Activated CD8-positive, alpha-beta memory T cell treated with anti-CD3 and anti-CD28 coated beads, Interleukin-2, amount 50 U/mL, for 4 hours (primary cell): ENCODE measurements around the gene ADAMTS9.

Source experiments
- DNase-seq: peaks from one replicate; pipeline ENCODE4 v3.0.0-alpha.2; 2020

The ADAMTS9 gene

DNA sequence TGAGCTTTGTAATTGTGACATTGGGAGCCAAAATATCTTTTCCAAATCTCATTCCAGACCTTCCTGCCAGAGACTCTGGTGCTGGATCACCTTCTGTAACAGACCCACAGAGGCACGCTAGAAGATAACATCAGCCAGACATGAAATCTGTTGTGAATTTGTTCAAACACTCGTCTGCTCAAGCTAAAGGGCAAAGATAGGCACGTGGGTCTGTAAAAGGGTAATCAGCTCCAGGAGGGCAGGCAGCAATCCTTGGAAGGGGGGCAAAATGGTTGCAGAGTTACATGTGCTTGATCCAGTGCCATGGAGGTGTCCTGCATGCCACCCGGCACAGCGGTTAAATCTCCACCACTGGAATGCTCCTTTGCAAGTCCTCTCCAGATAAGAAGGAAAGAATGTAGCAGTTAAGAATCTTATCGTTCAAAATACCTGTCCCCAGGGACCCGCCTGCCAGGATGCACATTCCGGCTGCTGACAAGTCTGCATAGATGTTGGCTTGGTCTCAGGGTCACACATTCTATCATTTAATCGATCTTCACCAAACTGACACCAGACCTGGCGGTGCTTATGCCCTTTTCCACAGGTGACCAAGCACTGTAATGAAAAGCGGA lies 74.8 kb downstream of the ADAMTS9 start:
- no peak for DNase-seq

DNA sequence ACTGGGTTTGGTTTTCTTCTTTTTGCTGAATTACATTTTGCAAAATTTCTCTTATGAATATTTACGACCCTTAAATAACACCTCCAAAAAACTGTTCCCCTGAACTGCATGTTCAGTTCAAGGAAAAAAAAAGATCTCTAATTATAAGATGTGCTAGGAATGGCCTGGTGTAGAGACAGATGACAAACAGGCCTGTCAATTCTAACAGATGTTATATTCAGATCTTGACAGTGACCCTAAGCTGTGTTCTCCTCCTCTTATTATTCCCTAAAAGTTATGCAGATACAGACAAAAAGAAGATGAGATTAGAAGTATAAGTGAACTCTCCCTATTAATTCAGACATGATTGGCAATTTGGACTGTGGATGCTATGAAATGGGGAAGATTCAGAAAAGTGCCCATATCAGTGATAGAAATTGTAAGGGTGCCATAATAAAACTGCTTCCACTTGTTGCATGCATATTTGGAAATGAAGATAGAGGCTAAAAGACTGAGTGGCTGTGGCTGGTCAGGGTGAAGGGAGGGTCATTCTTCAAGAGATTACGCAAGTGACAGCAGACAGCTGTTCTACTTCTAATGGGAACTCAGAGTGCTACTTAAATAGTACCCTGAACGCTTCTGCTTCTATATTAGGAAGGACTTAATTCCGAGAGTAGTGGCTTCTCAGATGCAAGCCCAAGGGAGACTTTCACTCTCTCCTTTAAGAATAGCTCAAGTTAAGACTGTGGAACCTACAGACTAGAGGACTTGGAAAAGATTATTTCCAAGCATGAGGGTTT lies 75.5 kb downstream of the ADAMTS9 start:
- no peak for DNase-seq

DNA sequence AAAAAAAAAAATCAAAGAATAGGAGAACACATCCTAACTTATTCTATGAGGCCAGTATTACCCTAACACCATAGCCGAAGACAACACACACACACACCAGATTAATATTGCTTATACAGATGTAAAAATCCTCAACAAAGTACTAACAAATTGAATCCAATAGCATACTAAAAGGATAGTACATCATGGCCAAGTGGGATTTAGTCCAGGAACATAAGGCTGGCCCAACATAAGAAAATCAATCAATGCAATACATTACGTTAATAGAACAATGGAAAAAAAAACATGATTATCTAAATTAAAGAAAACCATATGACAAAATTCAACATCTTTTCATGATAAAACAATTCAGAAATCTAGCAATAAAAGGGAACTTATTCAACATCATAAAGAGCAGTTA lies 79.1 kb downstream of the ADAMTS9 start:
- no peak for DNase-seq

DNA sequence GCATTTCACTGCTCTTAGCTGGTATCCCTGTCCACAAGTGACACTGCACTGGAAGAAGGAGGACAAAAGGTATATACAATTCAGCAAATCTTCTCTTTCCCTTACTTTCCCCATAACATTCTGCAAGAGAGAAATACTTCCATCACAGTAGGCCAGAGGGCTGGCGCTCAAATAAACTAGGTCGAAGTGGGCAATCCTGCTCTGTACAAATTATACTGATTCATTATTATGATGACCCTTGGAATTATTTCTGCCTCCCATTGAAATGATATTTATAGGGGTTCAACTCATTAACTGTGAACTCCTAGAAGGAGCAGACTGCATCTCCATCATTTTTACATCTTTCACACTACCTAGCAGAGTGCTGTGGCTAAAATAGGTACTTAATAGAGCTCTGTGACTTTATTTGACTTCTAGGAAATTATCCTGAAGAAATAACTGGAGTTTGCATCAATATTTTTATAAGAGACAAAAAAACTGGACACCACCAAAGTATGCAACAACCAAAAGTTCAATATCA lies 80.7 kb downstream of the ADAMTS9 start:
- no peak for DNase-seq

DNA sequence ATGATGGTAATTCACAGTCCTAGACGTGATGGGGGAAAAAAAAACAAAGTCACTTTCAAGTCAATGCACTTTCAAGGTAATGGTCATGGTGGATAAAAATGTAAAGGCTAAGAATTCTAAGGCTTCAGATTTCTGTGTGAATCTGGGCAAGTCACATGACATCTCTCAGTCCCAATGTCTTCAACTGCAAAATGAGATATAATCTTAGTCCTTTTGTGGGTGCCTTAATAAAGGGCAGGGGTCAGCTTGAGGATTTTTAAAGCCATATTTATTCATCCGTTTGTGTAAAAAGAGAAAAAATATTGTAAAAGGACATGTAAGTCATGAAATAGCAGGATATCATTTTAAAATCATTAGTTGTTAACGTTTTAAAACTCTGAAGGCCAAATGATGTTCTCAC lies 83.5 kb downstream of the ADAMTS9 start:
- no peak for DNase-seq

DNA sequence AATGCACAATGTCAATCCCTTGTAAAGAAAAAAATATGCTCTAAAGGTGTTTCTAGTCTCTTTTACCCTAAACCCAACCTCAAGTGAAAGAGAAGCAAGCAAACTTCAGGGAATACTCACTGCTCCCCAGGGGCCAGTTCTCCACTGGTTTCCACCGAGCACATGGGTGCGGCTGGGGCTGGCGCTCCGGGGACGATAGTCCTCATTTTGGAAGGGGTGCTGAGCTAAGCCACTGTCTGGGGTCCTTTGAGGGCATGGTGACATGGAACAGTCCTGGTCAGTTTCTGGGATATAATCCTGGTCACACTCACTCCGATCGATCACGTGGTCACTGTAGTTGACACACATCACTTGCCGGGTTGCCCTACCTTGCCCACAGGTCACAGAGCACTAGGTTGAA lies 86.0 kb downstream of the ADAMTS9 start:
- DNase-seq = no peak

DNA sequence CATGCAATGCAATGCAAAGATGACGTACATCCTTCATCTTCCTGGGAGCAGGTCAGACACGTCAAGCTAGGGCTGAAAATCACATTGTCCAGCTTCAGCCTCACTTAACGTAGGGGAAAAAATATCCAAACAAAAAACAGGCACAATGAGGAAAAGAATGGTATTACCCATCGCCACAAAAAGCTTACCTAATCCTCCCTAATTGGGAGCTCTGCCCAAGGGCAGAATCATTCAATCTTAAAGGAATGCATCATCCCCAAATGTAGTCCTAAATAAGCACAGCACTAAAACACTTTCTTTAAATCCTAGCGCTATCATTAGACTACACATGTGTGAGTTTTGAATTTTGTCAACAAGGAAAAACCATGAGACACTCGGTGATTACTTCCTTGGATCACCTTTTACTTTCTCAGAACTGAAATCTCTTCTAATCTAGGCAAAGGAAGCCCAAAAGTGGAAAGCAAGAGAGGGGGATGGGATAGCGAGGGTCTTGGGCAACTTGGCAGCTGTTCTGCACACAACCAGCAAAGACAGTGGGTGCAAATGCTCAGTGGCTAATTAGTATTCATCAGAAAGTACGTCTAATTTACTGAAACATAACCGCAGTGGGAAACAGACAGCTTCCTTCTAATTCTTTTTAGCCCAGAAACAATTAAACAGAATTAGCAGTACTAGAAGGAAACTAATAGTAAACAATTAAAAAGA lies 87.4 kb downstream of the ADAMTS9 start:
- no peak for DNase-seq

DNA sequence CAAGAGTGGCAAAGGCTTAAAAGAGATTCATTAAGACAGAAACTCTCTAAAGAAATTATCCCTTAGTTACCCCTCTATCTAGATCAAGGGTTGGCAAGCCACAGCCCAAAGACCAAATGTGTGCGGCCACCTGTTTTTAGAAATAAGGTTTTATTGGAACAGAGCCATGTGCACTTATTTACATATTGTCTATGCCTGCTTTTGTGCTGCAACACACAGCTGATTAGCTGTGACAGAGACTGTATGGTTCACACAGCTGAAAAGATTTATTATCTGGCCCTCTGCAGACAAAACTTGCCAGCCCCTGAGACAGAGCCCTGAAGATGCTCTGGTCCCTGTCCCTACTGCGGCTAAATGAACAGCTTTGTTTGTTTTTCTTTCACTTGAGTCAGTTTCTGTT lies 88.1 kb downstream of the ADAMTS9 start:
- no peak for DNase-seq

DNA sequence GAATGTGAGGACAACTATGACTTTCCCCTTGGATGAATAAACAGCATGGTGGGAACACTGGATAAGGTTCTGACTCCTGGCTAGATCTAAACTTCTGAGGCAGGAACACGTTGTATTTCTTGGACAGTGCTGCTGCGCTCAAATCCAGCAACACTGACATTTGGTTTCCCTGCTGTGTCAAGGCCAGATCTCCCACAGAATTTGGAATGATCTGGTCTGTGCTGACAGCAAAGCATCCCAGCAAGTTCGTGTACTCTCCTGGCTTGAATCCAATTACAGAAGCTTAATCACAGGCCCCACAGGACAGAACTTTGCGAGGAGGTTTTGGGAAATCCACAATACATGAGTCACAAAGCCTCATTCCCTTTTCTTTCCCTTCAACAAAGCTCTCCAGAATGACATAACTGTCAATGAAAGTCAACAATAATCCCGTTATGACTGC lies 92.5 kb downstream of the ADAMTS9 start:
- no peak for DNase-seq

DNA sequence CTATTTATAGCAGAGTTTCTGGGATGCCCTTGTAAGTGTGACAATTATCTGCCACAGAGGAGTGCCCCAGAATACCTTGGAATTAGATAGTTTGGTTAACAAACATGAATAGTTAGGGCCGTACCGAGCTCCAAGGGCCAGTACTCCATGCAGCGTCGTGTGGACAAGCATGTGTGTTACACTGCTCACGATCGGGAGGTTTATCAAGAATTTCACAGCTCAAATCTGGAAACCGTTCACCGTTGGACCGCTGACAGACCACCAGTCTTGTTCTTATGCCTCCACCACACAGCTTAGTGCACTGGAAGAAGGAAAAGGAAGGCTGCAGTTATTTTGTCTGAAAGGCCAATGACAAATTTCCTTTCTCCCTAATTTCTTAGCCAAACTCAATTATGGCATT lies 93.7 kb downstream of the ADAMTS9 start:
- no peak for DNase-seq

DNA sequence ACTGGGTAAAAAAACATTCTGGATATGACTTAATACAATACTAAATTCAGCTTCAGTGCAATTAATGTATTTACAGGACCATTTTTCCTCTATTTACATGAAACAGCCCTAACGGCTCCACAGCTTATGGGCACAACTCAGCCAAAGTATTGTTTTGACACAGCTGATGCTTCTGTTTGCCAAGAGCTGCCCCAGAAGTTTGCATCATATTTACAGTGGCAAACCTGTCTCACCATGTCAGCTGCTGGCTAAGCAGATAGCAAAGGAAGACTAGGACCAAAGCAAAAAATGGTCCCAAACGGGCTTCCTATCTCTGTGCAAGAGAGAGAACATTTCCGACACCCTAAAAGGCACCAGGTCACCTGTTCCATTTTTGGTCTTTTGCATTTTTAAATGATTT lies 94.5 kb downstream of the ADAMTS9 start:
- DNase-seq = no peak

DNA sequence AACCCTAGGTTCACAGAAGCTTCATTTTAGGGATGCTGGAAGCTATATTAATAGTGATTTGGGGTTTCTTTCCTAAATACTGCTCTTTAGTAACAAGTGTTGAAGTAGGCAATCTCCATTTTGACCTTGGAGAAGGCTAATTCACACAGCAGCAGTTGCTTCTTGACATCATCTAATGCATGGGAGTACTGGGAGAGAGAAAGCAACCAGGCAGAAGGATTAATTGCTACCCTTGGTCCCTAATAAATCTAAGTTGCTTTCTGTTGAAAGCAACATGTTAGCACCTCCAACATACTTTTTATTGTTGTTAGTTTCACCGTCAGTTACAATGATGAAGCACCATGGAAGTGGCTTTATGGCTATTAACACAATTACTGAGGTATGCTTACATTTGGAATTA lies 96.2 kb downstream of the ADAMTS9 start:
- no peak for DNase-seq

DNA sequence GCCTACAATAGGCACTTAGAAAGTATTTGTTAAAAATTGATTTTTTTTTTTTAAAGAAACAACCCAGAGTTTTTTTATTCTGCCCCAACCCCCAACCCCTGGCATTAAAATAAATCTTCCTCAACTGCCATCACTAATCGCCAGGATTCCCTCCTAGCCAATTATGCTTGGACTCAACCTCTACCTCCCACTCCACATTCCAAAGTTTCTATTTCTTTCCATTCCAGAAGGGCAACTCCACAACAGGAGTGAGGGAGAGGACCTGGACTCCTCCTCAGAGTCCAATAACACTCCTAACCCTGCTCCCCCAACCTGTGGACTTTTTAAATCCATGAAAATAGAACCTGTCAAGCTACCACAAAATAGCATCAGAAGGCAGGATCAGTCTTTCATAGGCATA lies 99.4 kb downstream of the ADAMTS9 start:
- DNase-seq = no peak

DNA sequence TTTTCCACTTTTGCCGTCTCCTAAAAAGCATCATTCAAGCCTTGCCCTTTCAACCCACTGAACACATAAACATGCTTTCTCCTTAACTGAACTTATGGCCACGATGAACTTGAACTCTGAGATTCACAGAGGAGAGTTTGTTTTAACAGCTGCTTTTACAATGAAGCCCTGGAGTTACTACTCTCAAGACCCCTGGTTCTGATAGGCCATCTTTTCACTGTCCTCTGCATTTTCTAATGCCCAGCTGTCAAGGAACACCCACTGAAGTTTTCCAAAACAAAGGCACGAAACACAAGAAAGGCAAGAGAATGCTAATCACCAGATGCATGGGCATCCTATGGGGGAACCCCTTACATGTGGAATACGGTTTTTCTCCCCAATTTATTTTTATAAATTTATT lies 100.8 kb downstream of the ADAMTS9 start:
- no peak for DNase-seq

DNA sequence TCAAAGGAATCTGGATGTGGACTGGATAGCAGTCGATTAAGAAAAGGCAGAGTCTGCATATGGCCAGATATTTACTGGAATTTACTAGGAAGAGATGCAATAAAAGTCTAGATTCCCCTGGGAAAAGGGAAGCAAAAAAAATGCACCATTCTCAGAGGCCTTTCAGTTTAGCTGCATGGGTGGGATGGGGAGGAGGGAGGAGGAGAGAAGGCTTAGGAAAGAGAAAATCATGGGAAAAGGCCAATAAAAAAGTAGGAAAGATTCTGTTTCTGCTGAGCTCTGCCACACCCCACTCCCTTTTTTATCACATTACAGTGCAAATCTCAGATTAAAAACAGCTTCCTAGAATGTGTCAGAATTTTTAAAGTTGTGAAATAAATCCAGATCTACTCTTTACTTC lies 103.6 kb downstream of the ADAMTS9 start:
- DNase-seq = no peak

DNA sequence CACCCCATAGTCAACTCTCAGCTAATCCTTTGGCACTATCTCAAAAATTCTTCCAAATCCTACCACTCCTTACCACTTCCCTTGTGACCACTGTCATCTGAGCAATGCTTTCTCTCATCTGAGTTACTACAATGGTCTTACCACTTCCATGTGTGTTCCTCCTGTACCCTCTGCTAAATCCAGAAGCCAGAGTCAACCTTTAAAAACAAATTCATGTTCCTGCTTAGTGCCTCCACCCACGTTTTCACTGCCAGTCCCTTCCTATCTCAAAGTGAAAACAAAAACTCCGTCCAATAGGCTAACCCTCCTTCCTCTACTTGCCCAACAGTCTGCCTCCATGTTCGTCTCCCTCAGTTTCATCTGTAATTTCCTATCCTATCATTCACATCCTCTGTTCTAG lies 109.0 kb downstream of the ADAMTS9 start:
- DNase-seq = no peak

DNA sequence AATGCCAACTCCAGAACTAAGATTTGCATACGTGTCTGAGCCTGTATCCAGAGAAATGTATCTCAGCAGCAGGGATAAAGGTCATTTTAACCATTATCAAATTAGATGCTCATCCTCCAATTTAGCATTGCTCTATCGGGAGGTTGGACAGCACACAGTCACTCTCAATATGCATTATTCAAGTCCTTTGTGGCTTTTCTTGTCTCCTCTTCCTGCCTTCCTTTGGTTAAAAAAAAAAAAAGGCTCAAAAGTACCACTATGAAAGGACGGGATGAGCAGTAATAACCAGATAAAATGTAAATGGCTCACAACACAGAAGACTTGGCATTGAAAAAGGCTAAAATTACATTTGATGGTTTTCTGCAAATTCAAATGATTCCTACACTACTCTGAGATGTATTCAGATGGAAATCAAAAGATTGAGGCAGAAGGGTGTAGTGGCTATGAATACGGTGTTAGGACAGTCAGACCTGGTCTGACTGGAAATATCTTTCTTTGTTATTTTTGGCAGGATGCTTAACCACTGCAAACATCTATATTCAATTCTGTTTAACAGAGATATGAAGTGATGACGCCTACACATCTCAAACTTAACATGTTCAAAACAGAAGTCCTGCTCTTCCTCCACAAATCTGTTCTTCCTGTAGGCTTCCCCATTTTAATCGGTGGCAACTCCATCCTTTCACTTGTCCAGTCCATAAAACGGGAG lies 109.6 kb downstream of the ADAMTS9 start:
- DNase-seq = no peak

DNA sequence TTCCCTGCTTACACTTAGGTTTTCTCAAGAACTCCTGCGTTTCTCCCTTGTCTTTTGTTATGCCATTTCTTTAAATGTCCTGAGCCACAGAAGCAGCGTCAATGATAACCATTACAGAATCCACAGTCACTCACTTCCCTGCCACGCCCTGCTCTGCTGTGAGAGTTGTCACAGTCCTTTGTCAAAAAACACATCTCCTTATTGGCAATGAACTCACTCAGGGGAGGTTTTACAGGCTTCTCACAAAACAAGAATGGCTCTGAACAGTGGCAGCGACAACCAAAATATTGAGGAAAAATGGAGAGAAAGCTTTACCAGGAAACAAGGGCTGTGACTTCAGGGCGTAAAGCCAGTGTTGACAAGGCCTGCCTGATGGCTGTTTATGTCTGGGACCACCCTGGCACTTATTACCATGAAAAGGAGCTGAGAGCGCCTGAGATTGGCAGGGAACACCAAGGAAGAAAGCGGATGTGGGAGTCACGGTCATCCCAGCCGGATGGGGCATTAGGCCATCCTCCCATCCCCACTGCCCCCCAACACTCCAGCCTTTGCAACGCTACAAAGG lies 111.5 kb downstream of the ADAMTS9 start:
- no peak for DNase-seq

DNA sequence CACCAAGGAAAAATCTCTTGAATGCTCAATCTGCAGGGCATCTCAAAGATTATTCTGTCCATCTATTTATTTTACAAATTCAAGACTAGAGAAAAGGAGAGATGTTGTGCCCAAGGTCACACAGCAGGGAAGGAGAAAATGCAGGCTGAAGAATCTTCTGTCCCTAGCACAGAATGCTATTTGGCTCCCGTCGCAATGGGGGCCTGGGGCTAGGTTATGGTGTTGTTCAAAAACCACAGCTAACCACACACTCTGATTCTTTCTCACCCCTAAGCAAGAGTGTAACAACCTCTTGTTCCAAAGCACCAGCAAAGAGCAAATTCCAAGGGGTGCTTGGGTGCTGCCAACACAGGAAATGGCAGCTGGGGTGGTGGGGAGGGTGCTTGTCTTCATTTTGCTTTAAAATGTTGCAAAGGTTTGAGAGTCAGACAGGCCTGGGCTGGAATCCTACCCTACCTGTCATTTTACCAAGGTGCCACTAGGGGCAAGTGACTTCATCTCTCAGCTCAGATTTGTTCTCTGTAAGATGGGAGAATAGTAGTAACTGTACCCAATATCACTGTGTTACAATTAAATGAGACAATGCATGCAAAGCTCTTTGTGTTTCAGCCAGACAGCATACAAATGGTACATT lies 112.5 kb downstream of the ADAMTS9 start:
- no peak for DNase-seq

DNA sequence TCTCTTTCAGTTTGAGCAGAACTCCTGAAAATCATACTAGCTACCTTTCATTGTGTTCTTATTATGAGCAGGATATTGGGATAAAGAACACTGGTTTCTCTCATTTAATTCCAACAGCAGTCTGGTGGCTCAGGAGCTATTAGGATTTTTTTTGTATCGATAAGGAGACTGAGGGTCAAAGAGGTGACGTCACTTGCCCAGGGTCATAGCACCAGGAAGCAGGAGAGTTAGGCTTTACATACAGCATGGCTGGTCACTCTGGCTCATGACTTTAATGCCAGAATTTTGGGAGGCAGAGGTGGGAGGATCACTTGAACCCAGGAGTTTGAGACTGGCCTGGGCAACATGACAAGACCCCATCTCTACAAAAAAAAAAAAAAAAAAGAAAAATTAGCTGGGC lies 113.6 kb downstream of the ADAMTS9 start:
- no peak for DNase-seq

DNA sequence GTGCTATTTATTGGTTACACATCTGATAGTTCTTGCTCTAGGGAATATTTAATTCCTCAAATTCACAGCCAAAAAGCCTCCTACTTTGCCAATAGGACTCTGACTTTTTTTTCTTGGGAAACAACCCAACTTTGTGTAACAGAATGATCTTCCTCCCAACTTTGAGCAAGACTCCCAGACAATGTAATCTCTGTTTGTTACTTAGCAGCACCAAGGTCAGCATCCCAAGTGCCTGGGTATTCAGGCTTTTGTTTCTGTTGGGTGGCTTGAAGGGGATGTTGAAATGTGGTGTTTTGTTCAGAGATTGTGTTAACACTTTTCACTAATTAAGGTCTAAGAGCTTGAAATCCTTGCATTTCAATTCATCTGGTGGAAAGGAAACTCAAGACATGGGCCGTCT lies 115.8 kb downstream of the ADAMTS9 start:
- DNase-seq = no peak

DNA sequence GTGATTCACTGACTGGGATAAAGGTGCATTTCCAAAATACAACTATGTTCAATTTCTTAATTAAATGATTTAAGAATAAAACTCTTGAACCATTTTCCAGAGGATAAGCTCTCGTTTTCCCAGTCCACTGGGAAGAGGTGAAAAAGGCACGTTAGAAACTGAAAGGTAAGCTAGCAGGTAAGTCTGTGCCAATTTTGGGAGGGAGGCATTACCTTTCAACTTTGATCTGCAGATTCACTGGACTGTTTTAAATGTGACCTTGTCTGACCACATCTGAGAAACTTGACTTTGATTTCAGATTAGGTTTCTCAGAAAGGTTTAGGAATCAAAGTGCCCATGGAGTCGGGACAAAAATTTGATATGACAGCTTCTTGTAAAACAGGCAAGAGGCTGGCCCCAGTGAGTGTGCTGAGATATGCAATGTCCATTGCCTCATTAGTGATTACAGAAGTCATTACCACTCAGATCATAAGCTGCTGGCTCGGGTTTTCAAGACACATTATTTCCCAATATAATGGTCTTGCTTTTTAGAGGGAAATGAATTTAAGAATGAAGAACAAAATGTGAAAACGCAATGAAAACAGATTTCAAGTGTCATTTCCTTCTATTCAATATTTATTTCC lies 118.8 kb downstream of the ADAMTS9 start:
- DNase-seq = no peak
